Cardiac muscle cell (in vitro differentiated cells and primary cell): ENCODE results near the gene SMG7. TPM values are rescaled to one million over a fixed set of nuclear protein-coding genes. Genes with fewer than 3 reads are reported as not detected.

Source experiments
- DNase-seq, 2 donors: peaks; one replicate each; pipeline versions ENCODE4 v3.0.0 to v3.0.0-alpha.2; 2010 to 2017; ENCODE audit warnings: low read depth in 1 of 2, low spot score in 1 of 2
- H3K27ac ChIP-seq: fragments of 200-600 bp; sonication (generic); 2 replicates; pipeline ENCODE4 v1.5.1; 2016
- H3K27me3 ChIP-seq: fragments of 200-600 bp; sonication (generic); 2 replicates; pipeline ENCODE4 v1.6.0; 2016; ENCODE audit warnings: control low read depth
- H3K36me3 ChIP-seq: fragments of 200-600 bp; sonication (generic); 2 replicates; pipeline ENCODE4 v1.5.1; 2016; ENCODE audit warnings: control low read depth
- H3K4me1 ChIP-seq: fragments of 200-600 bp; sonication (generic); 2 replicates; pipeline ENCODE4 v1.8.1; 2017; ENCODE audit warnings: low read depth, mild to moderate bottlenecking, mixed run types
- H3K4me3 ChIP-seq: fragments of 200-600 bp; sonication (generic); 2 replicates; pipeline ENCODE4 v1.5.1; 2016; ENCODE audit warnings: mild to moderate bottlenecking
- H3K9me3 ChIP-seq: fragments of 200-600 bp; sonication (generic); 2 replicates; pipeline ENCODE4 v1.5.1; 2017; ENCODE audit warnings: low read depth, mild to moderate bottlenecking, control low read depth
- polyA plus RNA-seq: library from polyadenylated mRNA; unstranded; fragments of >200 nt; fragmentation: Nextera tagmentation; extraction: Ambion mirVana; gene quantifications from 2 replicates; pipeline ENCODE4 v1.2.1, GENCODE V29; 2016
- total RNA-seq: library from RNA; depleted of rRNA; stranded (reverse); fragments of >200 nt; gene quantifications from 2 replicates; pipeline ENCODE4 v1.2.3, GENCODE V29; 2016
- TF ChIP-seq, protein P1 (sequence below): IDR thresholded peaks from 2 replicates; pipeline ENCODE4 v1.5.1; 2012; ENCODE audit warnings: low read depth, mild to moderate bottlenecking, low read length

The SMG7 gene
- total and polyA plus RNA-seq, 2 experiments from 2014 or later, result 30.9 to 38.8 TPM

- Histone ChIP-seq H3K27ac (no peak overlapping the region), H3K4me3 (no peak overlapping the region), H3K9me3 (no peaks in the 10 kb centered on the region), H3K36me3 (peaks cover 38% of the 10 kb centered on the region), H3K4me1 (no peaks in the 10 kb centered on the region), H3K27me3 (no peaks in the 10 kb centered on the region)
- DNase-seq, result no peak
- TF ChIP-seq, protein P1, sequence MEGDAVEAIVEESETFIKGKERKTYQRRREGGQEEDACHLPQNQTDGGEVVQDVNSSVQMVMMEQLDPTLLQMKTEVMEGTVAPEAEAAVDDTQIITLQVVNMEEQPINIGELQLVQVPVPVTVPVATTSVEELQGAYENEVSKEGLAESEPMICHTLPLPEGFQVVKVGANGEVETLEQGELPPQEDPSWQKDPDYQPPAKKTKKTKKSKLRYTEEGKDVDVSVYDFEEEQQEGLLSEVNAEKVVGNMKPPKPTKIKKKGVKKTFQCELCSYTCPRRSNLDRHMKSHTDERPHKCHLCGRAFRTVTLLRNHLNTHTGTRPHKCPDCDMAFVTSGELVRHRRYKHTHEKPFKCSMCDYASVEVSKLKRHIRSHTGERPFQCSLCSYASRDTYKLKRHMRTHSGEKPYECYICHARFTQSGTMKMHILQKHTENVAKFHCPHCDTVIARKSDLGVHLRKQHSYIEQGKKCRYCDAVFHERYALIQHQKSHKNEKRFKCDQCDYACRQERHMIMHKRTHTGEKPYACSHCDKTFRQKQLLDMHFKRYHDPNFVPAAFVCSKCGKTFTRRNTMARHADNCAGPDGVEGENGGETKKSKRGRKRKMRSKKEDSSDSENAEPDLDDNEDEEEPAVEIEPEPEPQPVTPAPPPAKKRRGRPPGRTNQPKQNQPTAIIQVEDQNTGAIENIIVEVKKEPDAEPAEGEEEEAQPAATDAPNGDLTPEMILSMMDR, result no peak
Observed at GRCh38 chr1:183553331-183553730, 81.0 kb downstream of the SMG7 start.

DNA sequence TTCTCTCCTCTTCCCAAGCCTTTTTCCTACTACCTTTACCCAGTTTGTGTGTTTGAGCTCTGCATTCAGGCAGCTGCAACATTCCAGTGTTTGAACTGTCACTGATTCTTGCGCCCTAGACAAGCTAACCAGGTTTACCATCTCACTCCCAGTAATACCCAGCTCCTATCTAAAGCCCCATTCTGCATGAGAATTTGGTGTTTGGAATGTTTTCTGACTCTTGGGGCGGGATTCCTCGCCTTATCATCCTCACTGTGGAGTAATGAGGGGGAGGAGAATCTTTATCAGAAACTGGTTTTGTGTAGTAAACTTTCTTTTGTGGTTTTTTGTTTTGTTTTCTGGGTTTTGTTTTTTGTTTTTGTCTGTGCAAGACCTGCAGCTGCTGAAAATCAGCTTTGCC lies 81.5 kb downstream of the SMG7 start:
- peaks cover 33% of the 10 kb centered on the region for H3K36me3 ChIP-seq
- peak in 1 of 2 donors; percentile 10 for DNase-seq
- no peaks in the 10 kb centered on the region for H3K27me3 ChIP-seq
- no peak overlapping the region for H3K27ac ChIP-seq
- TF ChIP-seq, protein P1, result no peak
- H3K4me1 ChIP-seq, result no peaks in the 10 kb centered on the region
- no peaks in the 10 kb centered on the region for H3K9me3 ChIP-seq
- no peak overlapping the region for H3K4me3 ChIP-seq

GRCh38 chr1:183554577-183554976 lies 82.3 kb downstream of the SMG7 start:
- Histone ChIP-seq H3K4me3 (no peak overlapping the region), H3K9me3 (no peaks in the 10 kb centered on the region), H3K36me3 (peaks cover 25% of the 10 kb centered on the region), H3K4me1 (no peaks in the 10 kb centered on the region), H3K27me3 (no peaks in the 10 kb centered on the region), H3K27ac (no peak overlapping the region)
- DNase-seq, result no peak
- TF ChIP-seq, protein P1, result no peak

DNA sequence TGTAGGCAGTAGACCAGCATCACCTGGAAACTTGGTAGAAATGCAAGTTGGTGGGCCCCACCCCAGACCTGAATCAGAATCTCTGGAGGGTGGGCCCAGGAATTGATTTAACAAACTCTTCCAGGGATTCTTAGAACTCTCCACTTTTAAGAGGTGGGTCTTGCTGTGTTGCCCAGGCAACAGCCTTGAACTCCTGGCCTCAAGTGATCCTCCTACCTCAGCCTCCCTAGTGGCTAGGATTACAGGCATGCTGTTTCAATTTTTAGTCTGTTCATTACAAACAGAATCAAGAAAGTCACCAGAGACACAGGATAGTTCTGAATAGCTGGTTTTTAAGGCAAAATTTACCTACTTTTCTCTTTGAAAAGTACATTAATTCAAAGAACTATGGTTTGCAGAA lies 86.8 kb downstream of the SMG7 start:
- TF ChIP-seq, protein P1, result no peak
- Histone ChIP-seq H3K27ac (no peak overlapping the region), H3K9me3 (no peaks in the 10 kb centered on the region), H3K36me3 (no peaks in the 10 kb centered on the region), H3K27me3 (no peaks in the 10 kb centered on the region), H3K4me3 (no peak overlapping the region), H3K4me1 (no peaks in the 10 kb centered on the region)
- no peak for DNase-seq

GRCh38 chr1:183562701-183563100 lies 90.4 kb downstream of the SMG7 start:
- Histone ChIP-seq H3K27ac (no peak overlapping the region), H3K9me3 (no peaks in the 10 kb centered on the region), H3K4me1 (no peaks in the 10 kb centered on the region), H3K36me3 (no peaks in the 10 kb centered on the region), H3K4me3 (no peak overlapping the region), H3K27me3 (no peaks in the 10 kb centered on the region)
- no peak for DNase-seq
- TF ChIP-seq, protein P1, result no peak

GRCh38 chr1:183565261-183565660 lies 93.0 kb downstream of the SMG7 start:
- no peaks in the 10 kb centered on the region for H3K4me1 ChIP-seq
- no peak overlapping the region for H3K4me3 ChIP-seq
- no peaks in the 10 kb centered on the region for H3K27me3 ChIP-seq
- no peaks in the 10 kb centered on the region for H3K36me3 ChIP-seq
- no peak overlapping the region for H3K27ac ChIP-seq
- DNase-seq, result no peak
- H3K9me3 ChIP-seq, result no peaks in the 10 kb centered on the region
- TF ChIP-seq, protein P1, result no peak
